ENCODE data around the gene STYXL2.

Gene STYXL2

GRCh38 chr1:167137793-167138510 is 44.1 kb downstream of the STYXL2 start:
- DNase-seq: no peak

- DNase-seq: no peak
Measured at GRCh38 chr1:167138703-167139102, 44.8 kb downstream of the STYXL2 start.

GRCh38 chr1:167141963-167142362 is 48.1 kb downstream of the STYXL2 start:
- no peak for DNase-seq

Data from left hindlimb (tissue), 1 donor.